Endodermal cell (in vitro differentiated cells): Measurements from ENCODE around the gene GNPNAT1. TPM values are rescaled to one million over a fixed set of nuclear protein-coding genes. Genes with fewer than 3 reads are reported as not detected.

Source experiments
- DNase-seq: peaks from one replicate; pipeline ENCODE4 v3.0.0-alpha.2; 2017
- H3K27ac ChIP-seq: 2 replicates; pipeline ENCODE4 v1.5.1; 2013; ENCODE audit warnings: mild to moderate bottlenecking, low read depth, low read length, moderate library complexity
- H3K27me3 ChIP-seq: 2 replicates; pipeline ENCODE4 v1.6.1; 2013; ENCODE audit warnings: mild to moderate bottlenecking, low read length, moderate library complexity; ENCODE audit not compliant: insufficient read depth, control insufficient read depth, poor library complexity, severe bottlenecking
- H3K36me3 ChIP-seq: 2 replicates; pipeline ENCODE4 v1.7.0; 2013; ENCODE audit warnings: mild to moderate bottlenecking, low read length, moderate library complexity; ENCODE audit not compliant: control insufficient read depth, insufficient read depth
- H3K4me1 ChIP-seq: one replicate; pipeline ENCODE4 v1.7.0; 2013; ENCODE audit warnings: low read length; ENCODE audit not compliant: control insufficient read depth, insufficient read depth
- H3K4me3 ChIP-seq: 2 replicates; pipeline ENCODE4 v1.5.1; 2013; ENCODE audit warnings: mild to moderate bottlenecking, low read length, moderate library complexity
- H3K9ac ChIP-seq: 2 replicates; pipeline ENCODE4 v1.6.1; 2013; ENCODE audit warnings: mild to moderate bottlenecking, low read length, moderate library complexity; ENCODE audit not compliant: poor library complexity, severe bottlenecking; ENCODE audit errors: extremely low read depth
- H3K9me3 ChIP-seq: 2 replicates; pipeline ENCODE4 v1.6.1; 2013; ENCODE audit warnings: mild to moderate bottlenecking, low read length, moderate library complexity; ENCODE audit not compliant: control insufficient read depth
- H3K27ac Mint-ChIP-seq: 2 replicates; pipeline ENCODE4 v1.8.0; 2020; ENCODE audit warnings: mixed read lengths
- H3K27me3 Mint-ChIP-seq: 2 replicates; pipeline ENCODE4 v1.8.0; 2021; ENCODE audit warnings: mild to moderate bottlenecking, mixed read lengths; ENCODE audit not compliant: insufficient read depth
- H3K36me3 Mint-ChIP-seq: 2 replicates; pipeline ENCODE4 v1.8.0; 2020; ENCODE audit warnings: low read depth, mixed read lengths
- H3K4me1 Mint-ChIP-seq: 2 replicates; pipeline ENCODE4 v1.8.0; 2020; ENCODE audit warnings: mixed read lengths
- H3K4me3 Mint-ChIP-seq: 2 replicates; pipeline ENCODE4 v1.8.0; 2020; ENCODE audit warnings: mild to moderate bottlenecking, moderate library complexity, mixed read lengths
- H3K9me3 Mint-ChIP-seq: 2 replicates; pipeline ENCODE4 v1.8.0; 2020; ENCODE audit warnings: mild to moderate bottlenecking, mixed read lengths
- WGBS, 2 experiments: methylation state at CpG; one replicate each; pipeline versions ENCODE4 v1.1.5 to v1.1.7; 2013; ENCODE audit warnings: missing lambda C conversion rate in 2 of 2, mixed read lengths in 1 of 2; ENCODE audit not compliant: insufficient coverage in 1 of 2, insufficient read length in 1 of 2; 5-methylcytosine and 5-hydroxymethylcytosine counted together
- total RNA-seq, 2 donors: library from RNA; stranded (reverse); fragmentation: NEBNext Ultra II Directional in 1 of 2; extraction: Animal tissue kit (Norgen Biotek cat#: 25700) in 1 of 2; gene quantifications; 2 replicates in 1 of 2; 3 replicates in 1 of 2; pipeline ENCODE4 v1.2.1, GENCODE V29; 2021
- TF ChIP-seq, protein P1 (sequence below): fragments of 200-600 bp; sonication (generic); conservative IDR thresholded peaks from 2 replicates; pipeline ENCODE4 v1.5.0; 2021; ENCODE audit warnings: antibody characterized with exemption, mild to moderate bottlenecking

GNPNAT1 gene
- total RNA-seq, 2 donors from 2014 or later = 68.4 to 78.2 TPM

DNA sequence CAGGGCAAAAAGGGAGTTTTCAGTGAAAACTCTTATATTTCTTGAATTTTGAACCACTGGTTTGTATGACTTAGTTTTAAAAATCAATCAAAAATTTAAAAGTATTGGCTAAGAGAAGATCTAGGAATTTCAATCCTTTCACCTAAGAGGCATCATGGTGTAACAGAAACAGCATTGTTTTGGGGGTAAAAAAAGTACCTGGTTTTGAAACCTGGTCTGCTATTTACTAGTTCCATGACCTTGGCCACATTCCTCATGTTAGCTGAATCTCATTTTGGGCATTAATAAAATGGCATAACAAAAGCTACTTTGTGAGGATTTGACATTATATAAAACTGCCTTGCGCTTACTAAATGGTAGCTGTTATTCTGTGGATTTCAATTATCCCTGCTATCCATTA, 16.7 kb upstream of the GNPNAT1 start:
- no peaks in the 10 kb centered on the region for H3K4me1 ChIP-seq
- H3K27ac Mint-ChIP-seq = no peak overlapping the region
- no peaks in the 10 kb centered on the region for H3K9me3 ChIP-seq
- TF ChIP-seq, protein P1, sequence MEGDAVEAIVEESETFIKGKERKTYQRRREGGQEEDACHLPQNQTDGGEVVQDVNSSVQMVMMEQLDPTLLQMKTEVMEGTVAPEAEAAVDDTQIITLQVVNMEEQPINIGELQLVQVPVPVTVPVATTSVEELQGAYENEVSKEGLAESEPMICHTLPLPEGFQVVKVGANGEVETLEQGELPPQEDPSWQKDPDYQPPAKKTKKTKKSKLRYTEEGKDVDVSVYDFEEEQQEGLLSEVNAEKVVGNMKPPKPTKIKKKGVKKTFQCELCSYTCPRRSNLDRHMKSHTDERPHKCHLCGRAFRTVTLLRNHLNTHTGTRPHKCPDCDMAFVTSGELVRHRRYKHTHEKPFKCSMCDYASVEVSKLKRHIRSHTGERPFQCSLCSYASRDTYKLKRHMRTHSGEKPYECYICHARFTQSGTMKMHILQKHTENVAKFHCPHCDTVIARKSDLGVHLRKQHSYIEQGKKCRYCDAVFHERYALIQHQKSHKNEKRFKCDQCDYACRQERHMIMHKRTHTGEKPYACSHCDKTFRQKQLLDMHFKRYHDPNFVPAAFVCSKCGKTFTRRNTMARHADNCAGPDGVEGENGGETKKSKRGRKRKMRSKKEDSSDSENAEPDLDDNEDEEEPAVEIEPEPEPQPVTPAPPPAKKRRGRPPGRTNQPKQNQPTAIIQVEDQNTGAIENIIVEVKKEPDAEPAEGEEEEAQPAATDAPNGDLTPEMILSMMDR = no peak
- no peaks in the 10 kb centered on the region for H3K36me3 Mint-ChIP-seq
- H3K9me3 Mint-ChIP-seq = no peaks in the 10 kb centered on the region
- H3K27me3 ChIP-seq = no peaks in the 10 kb centered on the region
- H3K4me3 Mint-ChIP-seq = no peak overlapping the region
- no peak for DNase-seq
- no peaks in the 10 kb centered on the region for H3K27me3 Mint-ChIP-seq
- H3K36me3 ChIP-seq = no peaks in the 10 kb centered on the region
- no peaks in the 10 kb centered on the region for H3K4me1 Mint-ChIP-seq
- H3K9ac ChIP-seq = no peak overlapping the region
- no peak overlapping the region for H3K27ac ChIP-seq
- H3K4me3 ChIP-seq = no peak overlapping the region
- WGBS, 2 experiments = 100% methylated on average over 1 of the region's 1 CpG; no CpG with 5 or more reads in 1 of the 2 experiments

DNA sequence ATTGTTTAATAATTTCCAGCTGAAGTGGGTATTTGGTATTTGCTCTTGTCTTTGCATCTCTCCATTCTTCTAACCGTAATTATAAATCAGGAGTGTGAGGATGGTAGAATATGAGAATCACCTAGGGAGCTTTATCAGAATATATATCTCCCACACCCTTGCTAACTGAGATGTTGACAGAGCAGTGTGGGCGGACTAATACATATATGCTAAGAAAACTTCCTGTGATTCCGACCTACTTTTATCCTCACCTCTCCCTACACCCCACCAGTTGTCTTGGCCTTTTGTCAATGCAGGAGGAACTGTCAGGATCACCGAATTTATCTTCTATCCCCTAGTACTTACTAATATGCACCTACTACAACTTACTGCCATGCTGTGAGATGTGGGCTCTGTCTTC, 14.7 kb upstream of the GNPNAT1 start:
- Mint-ChIP-seq H3K9me3 (no peaks in the 10 kb centered on the region), H3K4me1 (no peaks in the 10 kb centered on the region), H3K27me3 (no peaks in the 10 kb centered on the region), H3K36me3 (no peaks in the 10 kb centered on the region), H3K27ac (no peak overlapping the region), H3K4me3 (no peak overlapping the region)
- Histone ChIP-seq H3K36me3 (no peaks in the 10 kb centered on the region), H3K9ac (no peak overlapping the region), H3K27me3 (no peaks in the 10 kb centered on the region), H3K27ac (no peak overlapping the region), H3K4me3 (no peak overlapping the region), H3K4me1 (no peaks in the 10 kb centered on the region), H3K9me3 (no peaks in the 10 kb centered on the region)
- DNase-seq = no peak
- TF ChIP-seq, protein P1 = no peak
- WGBS, 2 experiments = 93 to 94% methylated on average over 2 to 3 of the region's 4 CpGs

DNA sequence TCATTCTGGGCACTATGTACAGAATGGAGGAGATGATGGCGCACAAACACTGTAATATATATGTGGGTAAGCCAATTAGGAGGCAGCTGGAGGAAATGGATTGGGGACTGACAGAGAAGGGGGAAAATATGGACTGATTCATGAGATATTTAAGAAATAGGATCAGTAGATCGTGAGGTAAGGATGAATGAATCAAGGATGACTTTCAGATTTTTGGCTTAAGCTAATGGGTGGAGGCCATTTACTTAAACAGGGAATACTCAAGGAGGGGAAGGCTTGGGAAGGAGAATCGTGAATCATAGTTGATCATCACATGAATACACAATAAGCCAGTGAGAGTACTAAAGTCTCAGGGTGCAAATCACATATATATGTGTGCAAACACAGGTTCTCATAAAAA, 11.2 kb upstream of the GNPNAT1 start:
- no peaks in the 10 kb centered on the region for H3K36me3 ChIP-seq
- Mint-ChIP-seq H3K27me3 (no peaks in the 10 kb centered on the region), H3K27ac (no peak overlapping the region), H3K4me1 (no peaks in the 10 kb centered on the region), H3K9me3 (peaks cover 2% of the 10 kb centered on the region), H3K36me3 (no peaks in the 10 kb centered on the region), H3K4me3 (no peak overlapping the region)
- no peak overlapping the region for H3K4me3 ChIP-seq
- no peaks in the 10 kb centered on the region for H3K27me3 ChIP-seq
- H3K4me1 ChIP-seq = no peaks in the 10 kb centered on the region
- H3K9ac ChIP-seq = no peak overlapping the region
- TF ChIP-seq, protein P1 = no peak
- DNase-seq = no peak
- 88 to 96% methylated on average over 2 of the region's 3 CpGs for WGBS, 2 experiments
- no peak overlapping the region for H3K27ac ChIP-seq
- no peaks in the 10 kb centered on the region for H3K9me3 ChIP-seq
